Measurements from ENCODE around the gene ZFAND3.

ZFAND3 gene

GRCh38 chr6:38025451-38025850, 205.9 kb downstream of the ZFAND3 start:
- Histone ChIP-seq H3K9ac (ENCODE audit: insufficient read length, low read depth) (no peak overlapping the region), H3K27me3 (ENCODE audit: insufficient read depth, insufficient read length) (no peaks in the 10 kb centered on the region), H3K4me1 (ENCODE audit: insufficient read depth, insufficient read length) (no peaks in the 10 kb centered on the region), H3K4me3 (ENCODE audit: insufficient read length, low read depth) (no peak overlapping the region), H3K9me3 (ENCODE audit: insufficient read depth, low read length) (no peaks in the 10 kb centered on the region), H3K36me3 (ENCODE audit: insufficient read depth, insufficient read length, low read length) (no peaks in the 10 kb centered on the region)
- TF ChIP-seq ZNF274 (IDR thresholded peaks at IDR 0.05; ENCODE audit: low read depth, low read length) (no peak), YY1 (IDR thresholded peaks at IDR 0.05; ENCODE audit: insufficient read depth, insufficient read length) (no peak), SUZ12 (IDR thresholded peaks at IDR 0.05; ENCODE audit: extremely low read depth, insufficient read depth, insufficient read length) (no peak)
- DNase-seq (ENCODE audit: low read depth, low spot score): no peak

GRCh38 chr6:38027685-38028373, 208.3 kb downstream of the ZFAND3 start:
- no peaks in the 10 kb centered on the region for H3K36me3 ChIP-seq (ENCODE audit: insufficient read depth, insufficient read length, low read length)
- H3K9me3 ChIP-seq (ENCODE audit: insufficient read depth, low read length): no peaks in the 10 kb centered on the region
- TF ChIP-seq YY1 (IDR thresholded peaks at IDR 0.05; ENCODE audit: insufficient read depth, insufficient read length) (no peak), ZNF274 (IDR thresholded peaks at IDR 0.05; ENCODE audit: low read depth, low read length) (no peak), SUZ12 (IDR thresholded peaks at IDR 0.05; ENCODE audit: extremely low read depth, insufficient read depth, insufficient read length) (no peak)
- H3K9ac ChIP-seq (ENCODE audit: insufficient read length, low read depth): no peak overlapping the region
- H3K27me3 ChIP-seq (ENCODE audit: insufficient read depth, insufficient read length): no peaks in the 10 kb centered on the region
- H3K4me1 ChIP-seq (ENCODE audit: insufficient read depth, insufficient read length): no peaks in the 10 kb centered on the region
- no peak for DNase-seq (ENCODE audit: low read depth, low spot score)
- no peak overlapping the region for H3K4me3 ChIP-seq (ENCODE audit: insufficient read length, low read depth)

GRCh38 chr6:38030380-38030779, 210.9 kb downstream of the ZFAND3 start:
- TF ChIP-seq ZNF274 (IDR thresholded peaks at IDR 0.05; ENCODE audit: low read depth, low read length) (no peak), YY1 (IDR thresholded peaks at IDR 0.05; ENCODE audit: insufficient read depth, insufficient read length) (no peak), SUZ12 (IDR thresholded peaks at IDR 0.05; ENCODE audit: extremely low read depth, insufficient read depth, insufficient read length) (no peak)
- no peak for DNase-seq (ENCODE audit: low read depth, low spot score)
- Histone ChIP-seq H3K4me3 (ENCODE audit: insufficient read length, low read depth) (no peak overlapping the region), H3K27me3 (ENCODE audit: insufficient read depth, insufficient read length) (no peaks in the 10 kb centered on the region), H3K9me3 (ENCODE audit: insufficient read depth, low read length) (no peaks in the 10 kb centered on the region), H3K4me1 (ENCODE audit: insufficient read depth, insufficient read length) (no peaks in the 10 kb centered on the region), H3K36me3 (ENCODE audit: insufficient read depth, insufficient read length, low read length) (no peaks in the 10 kb centered on the region), H3K9ac (ENCODE audit: insufficient read length, low read depth) (no peak overlapping the region)

GRCh38 chr6:38032797-38033196, 213.3 kb downstream of the ZFAND3 start:
- H3K9ac ChIP-seq (ENCODE audit: insufficient read length, low read depth): no peak overlapping the region
- no peaks in the 10 kb centered on the region for H3K4me1 ChIP-seq (ENCODE audit: insufficient read depth, insufficient read length)
- H3K27me3 ChIP-seq (ENCODE audit: insufficient read depth, insufficient read length): no peaks in the 10 kb centered on the region
- no peaks in the 10 kb centered on the region for H3K36me3 ChIP-seq (ENCODE audit: insufficient read depth, insufficient read length, low read length)
- TF ChIP-seq YY1 (IDR thresholded peaks at IDR 0.05; ENCODE audit: insufficient read depth, insufficient read length) (no peak), ZNF274 (IDR thresholded peaks at IDR 0.05; ENCODE audit: low read depth, low read length) (no peak), SUZ12 (IDR thresholded peaks at IDR 0.05; ENCODE audit: extremely low read depth, insufficient read depth, insufficient read length) (no peak)
- no peak for DNase-seq (ENCODE audit: low read depth, low spot score)
- no peaks in the 10 kb centered on the region for H3K9me3 ChIP-seq (ENCODE audit: insufficient read depth, low read length)
- H3K4me3 ChIP-seq (ENCODE audit: insufficient read length, low read depth): no peak overlapping the region

GRCh38 chr6:38033442-38033982, 214.0 kb downstream of the ZFAND3 start:
- H3K9ac ChIP-seq (ENCODE audit: insufficient read length, low read depth): no peak overlapping the region
- H3K4me1 ChIP-seq (ENCODE audit: insufficient read depth, insufficient read length): no peaks in the 10 kb centered on the region
- H3K4me3 ChIP-seq (ENCODE audit: insufficient read length, low read depth): no peak overlapping the region
- no peaks in the 10 kb centered on the region for H3K27me3 ChIP-seq (ENCODE audit: insufficient read depth, insufficient read length)
- no peak for TF ChIP-seq SUZ12 (IDR thresholded peaks at IDR 0.05; ENCODE audit: extremely low read depth, insufficient read depth, insufficient read length)
- no peak for TF ChIP-seq YY1 (IDR thresholded peaks at IDR 0.05; ENCODE audit: insufficient read depth, insufficient read length)
- no peak for TF ChIP-seq ZNF274 (IDR thresholded peaks at IDR 0.05; ENCODE audit: low read depth, low read length)
- H3K9me3 ChIP-seq (ENCODE audit: insufficient read depth, low read length): no peaks in the 10 kb centered on the region
- no peaks in the 10 kb centered on the region for H3K36me3 ChIP-seq (ENCODE audit: insufficient read depth, insufficient read length, low read length)
- no peak for DNase-seq (ENCODE audit: low read depth, low spot score)

- Histone ChIP-seq H3K36me3 (ENCODE audit: insufficient read depth, insufficient read length, low read length) (no peaks in the 10 kb centered on the region), H3K9me3 (ENCODE audit: insufficient read depth, low read length) (no peaks in the 10 kb centered on the region), H3K4me3 (ENCODE audit: insufficient read length, low read depth) (no peak overlapping the region), H3K9ac (ENCODE audit: insufficient read length, low read depth) (no peak overlapping the region), H3K4me1 (ENCODE audit: insufficient read depth, insufficient read length) (no peaks in the 10 kb centered on the region), H3K27me3 (ENCODE audit: insufficient read depth, insufficient read length) (no peaks in the 10 kb centered on the region)
- TF ChIP-seq SUZ12 (IDR thresholded peaks at IDR 0.05; ENCODE audit: extremely low read depth, insufficient read depth, insufficient read length) (no peak), YY1 (IDR thresholded peaks at IDR 0.05; ENCODE audit: insufficient read depth, insufficient read length) (no peak), ZNF274 (IDR thresholded peaks at IDR 0.05; ENCODE audit: low read depth, low read length) (no peak)
- DNase-seq (ENCODE audit: low read depth, low spot score): peak; percentile 2
Measured at GRCh38 chr6:38034274-38034914, 214.9 kb downstream of the ZFAND3 start.

- Histone ChIP-seq H3K9ac (ENCODE audit: insufficient read length, low read depth) (no peak overlapping the region), H3K9me3 (ENCODE audit: insufficient read depth, low read length) (no peaks in the 10 kb centered on the region), H3K4me1 (ENCODE audit: insufficient read depth, insufficient read length) (no peaks in the 10 kb centered on the region), H3K27me3 (ENCODE audit: insufficient read depth, insufficient read length) (no peaks in the 10 kb centered on the region), H3K4me3 (ENCODE audit: insufficient read length, low read depth) (no peak overlapping the region), H3K36me3 (ENCODE audit: insufficient read depth, insufficient read length, low read length) (no peaks in the 10 kb centered on the region)
- DNase-seq (ENCODE audit: low read depth, low spot score): no peak
- TF ChIP-seq SUZ12 (IDR thresholded peaks at IDR 0.05; ENCODE audit: extremely low read depth, insufficient read depth, insufficient read length) (no peak), ZNF274 (IDR thresholded peaks at IDR 0.05; ENCODE audit: low read depth, low read length) (no peak), YY1 (IDR thresholded peaks at IDR 0.05; ENCODE audit: insufficient read depth, insufficient read length) (no peak)
Measured at GRCh38 chr6:38035478-38035877, 216.0 kb downstream of the ZFAND3 start.

All from NT2/D1 (cell line).